WI38 (cell line): ENCODE results near the gene SYT8.
"Not testable (repeated sequence)": the region's sequence is repeated elsewhere in the genome, so short reads cannot be mapped to it uniquely, and the experiment has no call there.

Experiments used
- H3K4me3 ChIP-seq: 2 replicates; pipeline ENCODE4 v1.5.1; 2011; ENCODE audit warnings: low read depth, mild to moderate bottlenecking, control low read depth, low read length
- TF ChIP-seq, protein P1 (sequence below): IDR thresholded peaks from 2 replicates; pipeline ENCODE4 v1.5.1; 2012; ENCODE audit warnings: low read depth, mild to moderate bottlenecking, control low read depth, low read length

SYT8 gene

DNA sequence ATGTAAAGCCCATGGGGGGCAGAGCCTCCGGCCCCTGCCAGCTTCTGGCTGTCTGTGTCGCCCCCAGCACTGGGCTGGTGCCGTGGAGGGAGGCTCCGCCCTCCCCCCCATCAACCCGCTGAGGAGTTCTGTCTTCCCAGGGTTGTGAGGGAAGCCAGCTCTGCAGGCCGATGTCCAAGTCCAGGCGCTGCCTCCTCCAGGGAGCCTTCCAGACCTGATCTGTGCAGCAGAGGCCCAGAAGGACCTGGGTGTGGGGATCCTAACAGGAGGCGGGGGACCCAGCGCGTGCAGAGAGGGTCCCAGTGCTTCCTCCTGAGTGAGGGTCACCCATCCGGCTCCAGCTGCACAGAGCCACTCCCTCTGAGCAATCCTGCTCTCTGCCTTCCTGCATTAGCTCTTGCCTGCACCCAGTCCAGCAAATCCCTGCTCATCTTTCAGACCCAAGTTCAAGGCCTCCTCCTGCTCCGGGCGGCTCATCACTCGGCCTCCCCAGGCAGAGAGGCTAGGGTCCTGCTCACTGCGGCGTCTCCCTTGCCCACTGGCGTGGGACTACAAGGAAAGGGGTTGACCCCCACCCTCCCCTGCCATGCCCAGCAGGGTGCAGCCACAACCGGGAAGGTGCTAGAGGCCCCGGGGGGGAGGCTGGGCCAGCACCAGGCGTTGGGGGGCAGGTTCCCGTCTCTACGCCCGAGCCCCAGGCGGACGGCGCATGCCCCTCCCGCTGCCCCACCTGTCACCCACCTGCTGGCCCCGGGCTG, 40.5 kb downstream of the SYT8 start:
- TF ChIP-seq, protein P1, sequence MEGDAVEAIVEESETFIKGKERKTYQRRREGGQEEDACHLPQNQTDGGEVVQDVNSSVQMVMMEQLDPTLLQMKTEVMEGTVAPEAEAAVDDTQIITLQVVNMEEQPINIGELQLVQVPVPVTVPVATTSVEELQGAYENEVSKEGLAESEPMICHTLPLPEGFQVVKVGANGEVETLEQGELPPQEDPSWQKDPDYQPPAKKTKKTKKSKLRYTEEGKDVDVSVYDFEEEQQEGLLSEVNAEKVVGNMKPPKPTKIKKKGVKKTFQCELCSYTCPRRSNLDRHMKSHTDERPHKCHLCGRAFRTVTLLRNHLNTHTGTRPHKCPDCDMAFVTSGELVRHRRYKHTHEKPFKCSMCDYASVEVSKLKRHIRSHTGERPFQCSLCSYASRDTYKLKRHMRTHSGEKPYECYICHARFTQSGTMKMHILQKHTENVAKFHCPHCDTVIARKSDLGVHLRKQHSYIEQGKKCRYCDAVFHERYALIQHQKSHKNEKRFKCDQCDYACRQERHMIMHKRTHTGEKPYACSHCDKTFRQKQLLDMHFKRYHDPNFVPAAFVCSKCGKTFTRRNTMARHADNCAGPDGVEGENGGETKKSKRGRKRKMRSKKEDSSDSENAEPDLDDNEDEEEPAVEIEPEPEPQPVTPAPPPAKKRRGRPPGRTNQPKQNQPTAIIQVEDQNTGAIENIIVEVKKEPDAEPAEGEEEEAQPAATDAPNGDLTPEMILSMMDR, result no peak
- H3K4me3 ChIP-seq, result no peak overlapping the region

DNA sequence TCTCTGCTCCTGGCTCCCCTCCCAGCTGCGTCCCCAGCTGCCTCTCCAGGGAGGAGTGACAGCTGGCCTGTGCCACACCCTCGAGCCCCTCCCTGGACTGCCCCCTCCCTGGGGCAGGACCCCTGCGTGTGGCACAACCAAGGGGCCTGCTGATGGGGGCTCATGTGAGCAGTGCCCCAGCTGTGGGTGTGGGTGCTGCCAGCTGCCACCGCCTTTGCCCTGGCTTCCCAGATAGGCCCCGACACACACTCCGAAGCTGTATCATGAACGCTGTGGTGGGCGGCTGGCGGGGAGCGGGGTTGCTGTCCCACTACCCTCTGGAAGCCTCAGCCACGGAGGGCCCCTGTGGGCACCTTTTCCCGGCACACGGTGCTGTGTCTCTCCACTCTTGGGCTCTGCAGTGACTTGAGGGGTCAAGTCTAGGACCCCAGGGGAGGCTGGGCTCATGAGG, 41.1 kb downstream of the SYT8 start:
- not testable (repeated sequence) for H3K4me3 ChIP-seq

DNA sequence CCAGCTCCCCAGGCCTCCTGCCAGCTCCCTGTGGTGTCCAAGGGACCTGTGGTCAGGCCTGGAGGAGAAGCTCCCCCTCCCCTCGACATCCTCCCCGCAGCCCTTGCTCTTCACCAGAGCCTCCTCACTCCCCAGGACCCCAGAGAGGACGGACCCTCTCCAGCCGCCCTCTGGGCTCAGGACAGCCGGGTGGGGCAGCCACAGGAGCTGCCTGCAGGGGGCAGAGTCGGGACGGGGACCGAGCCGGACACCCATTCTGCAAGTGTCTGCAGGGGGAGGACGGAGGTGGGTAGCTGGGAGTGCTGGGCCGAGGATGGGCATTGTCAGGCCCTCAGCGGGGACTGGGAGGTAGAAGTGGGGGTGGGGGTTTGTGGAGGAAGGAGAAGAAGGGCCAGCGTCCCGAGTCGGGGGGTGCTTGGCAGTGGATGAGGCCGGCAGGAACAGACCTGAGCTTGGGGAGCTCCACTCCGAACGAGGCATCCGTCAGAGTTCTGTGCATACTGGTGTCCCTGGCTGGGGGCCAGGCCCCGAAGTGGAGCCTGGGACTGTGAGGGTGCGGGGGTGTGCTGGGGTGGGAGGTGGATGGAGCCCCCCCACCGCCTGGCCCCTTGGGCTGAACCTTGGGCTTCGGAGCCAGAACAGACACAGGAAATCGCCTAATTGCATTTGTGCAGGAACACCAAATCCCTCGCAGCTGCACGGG, 41.7 kb downstream of the SYT8 start:
- no peak overlapping the region for H3K4me3 ChIP-seq
- TF ChIP-seq, protein P1, result peak; percentile 46

DNA sequence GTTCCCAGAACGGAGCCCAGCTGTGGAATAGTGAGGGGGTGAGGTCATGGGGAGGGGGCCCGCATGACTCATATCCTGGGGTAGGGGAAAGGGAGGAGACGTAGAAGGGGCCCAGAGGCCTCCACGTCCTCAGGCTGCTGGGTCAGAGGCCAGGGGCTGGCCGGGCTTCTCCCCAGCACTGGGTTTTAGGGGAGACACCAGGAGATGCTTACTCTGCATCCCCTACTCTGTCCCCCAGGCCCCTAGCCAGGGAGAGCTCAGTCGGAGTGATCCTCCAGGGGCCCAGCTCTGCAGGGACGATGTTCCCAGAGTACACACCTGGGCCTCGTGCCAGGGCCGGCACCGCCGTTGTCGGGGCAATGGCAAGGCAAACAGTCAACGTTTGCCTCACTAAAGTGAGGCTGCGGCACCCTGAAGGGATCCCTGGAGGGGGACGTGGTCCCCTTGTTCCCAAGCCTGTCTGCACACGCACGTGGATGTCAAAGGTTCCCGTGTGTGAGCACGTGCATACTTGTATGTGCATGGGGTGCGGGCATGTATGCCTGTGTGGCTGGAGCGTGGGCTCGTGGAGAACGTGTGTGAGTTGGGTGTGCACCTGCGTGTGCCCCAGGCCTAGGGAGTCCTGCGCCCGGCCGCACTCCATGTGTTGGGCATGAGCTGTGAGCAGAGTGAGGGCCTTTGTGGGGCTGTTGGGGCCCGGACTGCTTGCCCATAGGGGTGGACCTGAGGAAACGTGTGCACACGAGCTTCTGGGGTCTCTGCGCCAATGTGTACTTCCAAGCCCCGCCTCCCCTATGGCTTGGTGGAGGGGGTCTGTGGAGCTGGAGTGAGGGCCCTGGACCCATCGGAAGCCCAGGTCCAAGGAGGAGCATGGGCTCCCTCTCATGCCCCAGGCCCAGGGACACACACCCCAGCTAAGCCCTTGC, 42.7 kb downstream of the SYT8 start:
- no peak overlapping the region for H3K4me3 ChIP-seq
- TF ChIP-seq, protein P1, result no peak

GRCh38 chr11:1878137-1879031, 43.6 kb downstream of the SYT8 start:
- H3K4me3 ChIP-seq, result no peak overlapping the region
- TF ChIP-seq, protein P1, result no peak

- H3K4me3 ChIP-seq, result no peak overlapping the region
- TF ChIP-seq, protein P1, result no peak
Measured at GRCh38 chr11:1879342-1879940, 44.7 kb downstream of the SYT8 start.
